Retina (tissue), 1 donor: ENCODE results near the gene LIMS2.

Experiments used
- DNase-seq: peaks from one replicate; pipeline ENCODE4 v3.0.0-alpha.2; 2016

LIMS2 gene

DNA sequence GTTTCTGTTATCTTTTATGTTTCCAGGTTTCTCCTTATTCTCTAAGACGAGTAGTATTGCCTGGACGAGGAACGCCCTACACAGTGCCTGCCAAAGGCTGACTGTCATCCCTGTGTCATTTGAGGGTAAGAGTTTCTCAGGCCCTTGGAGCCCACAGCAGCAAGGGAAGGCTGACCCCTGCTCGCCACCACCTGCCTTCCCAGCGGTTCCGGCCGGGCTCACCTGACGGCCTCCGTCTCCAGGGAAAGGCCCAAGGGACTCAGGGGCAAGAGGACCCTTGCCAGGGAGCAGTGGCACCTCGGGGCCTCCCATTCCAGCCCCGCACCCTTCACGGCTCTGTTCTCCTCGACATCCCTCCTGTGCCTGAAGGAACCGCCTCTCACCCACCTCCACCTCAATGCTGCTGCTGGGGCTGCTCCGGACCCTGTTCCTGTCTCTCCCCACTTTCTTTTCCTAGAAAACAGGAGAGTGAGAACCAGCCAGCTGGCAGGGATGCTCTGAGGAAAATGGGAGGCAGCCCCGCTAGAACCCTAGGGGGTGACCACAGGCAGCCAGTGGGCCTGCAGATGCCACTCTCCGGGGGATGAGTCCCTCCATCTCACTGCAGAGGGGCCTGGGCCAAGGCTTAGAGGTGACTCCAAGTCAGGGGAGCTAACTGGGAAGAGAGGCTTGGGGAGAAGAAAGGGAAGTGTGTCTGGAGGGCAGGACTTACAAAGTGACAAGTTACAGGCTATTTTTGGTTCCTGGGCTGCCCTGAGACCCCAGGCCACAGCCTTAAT lies 1.9 kb downstream of the LIMS2 start:
- DNase-seq = no peak

DNA sequence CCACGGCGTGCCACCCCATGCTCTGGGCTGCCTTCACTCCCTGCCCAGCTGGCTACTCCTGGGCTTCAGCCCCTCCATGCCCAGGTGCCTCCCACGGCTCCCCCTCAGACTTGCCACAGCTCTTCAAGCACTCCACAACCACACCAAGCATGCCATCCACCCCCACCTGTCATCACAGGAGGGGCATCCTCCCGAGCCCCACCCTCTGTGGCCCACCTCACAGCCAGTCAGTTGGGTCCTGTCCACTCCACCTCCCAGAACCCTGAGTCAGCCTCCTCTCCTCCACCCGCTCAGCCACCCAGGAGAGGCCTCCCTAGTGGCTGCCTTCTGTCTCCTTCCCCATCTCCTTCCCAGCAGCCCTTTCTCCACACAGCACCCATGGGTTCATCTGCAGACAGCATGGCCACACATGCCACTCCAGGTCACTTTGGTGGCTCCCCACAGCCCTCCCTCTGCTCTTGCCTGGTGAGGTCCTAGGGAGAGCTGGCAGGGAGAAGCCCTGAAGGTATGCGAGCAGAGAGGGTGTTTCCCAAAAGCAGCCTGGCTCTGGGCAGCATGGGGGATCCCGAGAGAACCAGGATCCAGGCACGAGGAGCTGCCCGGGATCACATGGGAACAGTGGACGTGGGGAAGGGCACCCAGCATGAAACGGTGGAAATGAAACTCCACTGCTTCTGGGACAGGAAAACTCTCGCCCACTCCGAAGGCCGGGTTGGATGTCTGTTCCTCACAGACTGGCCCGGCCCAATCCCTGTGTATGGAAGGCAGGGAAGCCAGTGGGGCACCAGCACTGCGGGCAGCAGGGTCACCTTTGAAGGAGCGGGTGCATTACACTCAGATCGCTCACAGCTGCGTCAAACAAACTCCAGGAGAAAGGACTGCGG lies 2.7 kb downstream of the LIMS2 start:
- no peak for DNase-seq

DNA sequence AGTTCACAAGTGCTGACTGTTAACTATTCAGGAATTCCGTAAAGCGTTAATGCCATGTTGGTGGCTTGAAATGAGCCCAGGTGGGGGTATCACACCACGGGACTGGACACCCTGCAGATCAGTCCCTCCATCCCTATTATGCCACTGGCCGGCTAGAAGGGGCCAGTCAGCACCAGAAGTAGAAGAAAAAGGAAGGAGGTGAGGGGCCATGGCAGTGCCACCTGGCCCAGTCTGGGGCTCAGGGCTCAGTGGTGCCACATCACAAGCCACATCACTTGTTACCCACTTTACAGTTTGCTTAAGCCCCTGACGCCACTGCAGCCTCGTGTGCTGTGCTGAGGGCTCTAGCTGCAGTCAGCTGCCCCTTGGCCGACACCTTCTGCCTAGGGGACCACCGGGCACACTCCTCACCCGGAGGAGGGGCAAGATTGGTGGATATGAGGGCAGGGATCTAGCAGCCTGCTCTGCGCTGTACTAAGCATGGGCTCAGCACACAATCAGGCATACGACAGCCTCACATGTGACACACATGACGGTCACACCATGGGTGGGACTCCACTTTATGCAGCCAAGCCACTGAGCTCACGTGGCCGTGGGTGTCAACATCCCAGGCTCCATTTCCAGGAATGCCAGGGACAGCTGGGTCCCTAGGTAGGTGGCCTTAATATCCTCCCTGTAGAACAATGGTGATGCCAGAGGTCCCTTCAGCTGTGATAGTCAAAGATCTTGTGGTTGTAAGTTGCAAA lies 3.6 kb downstream of the LIMS2 start:
- DNase-seq = no peak

GRCh38 chr2:127670957-127671290 lies 4.4 kb downstream of the LIMS2 start:
- no peak for DNase-seq

- DNase-seq = no peak
These were observed 5.0 kb downstream of the LIMS2 start for GRCh38 chr2:127670055-127670956.

DNA sequence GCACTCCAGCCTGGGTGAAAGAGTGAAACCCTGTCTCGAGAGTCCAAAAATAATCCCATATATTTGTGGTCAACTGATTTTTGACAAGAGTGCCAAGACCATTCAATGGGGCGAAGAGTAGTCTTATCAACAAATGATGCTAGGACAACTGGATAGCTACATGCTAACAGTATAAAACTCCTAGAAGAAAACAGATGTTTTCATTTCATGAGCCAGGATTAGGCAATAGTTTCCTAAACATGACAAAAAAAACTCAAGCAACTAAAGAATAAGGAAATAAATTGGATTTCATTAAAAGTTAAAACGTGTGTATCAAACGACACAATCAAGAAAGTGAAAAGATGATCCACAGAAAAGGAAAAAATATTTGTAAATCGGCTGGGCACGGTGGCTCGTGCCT lies 6.3 kb downstream of the LIMS2 start:
- DNase-seq = no peak

GRCh38 chr2:127665267-127665893 lies 9.9 kb downstream of the LIMS2 start:
- no peak for DNase-seq

- no peak for DNase-seq
These were observed 10.5 kb downstream of the LIMS2 start for GRCh38 chr2:127664895-127665225.

- DNase-seq = no peak
These were observed 11.1 kb downstream of the LIMS2 start for GRCh38 chr2:127664065-127664894.

DNA sequence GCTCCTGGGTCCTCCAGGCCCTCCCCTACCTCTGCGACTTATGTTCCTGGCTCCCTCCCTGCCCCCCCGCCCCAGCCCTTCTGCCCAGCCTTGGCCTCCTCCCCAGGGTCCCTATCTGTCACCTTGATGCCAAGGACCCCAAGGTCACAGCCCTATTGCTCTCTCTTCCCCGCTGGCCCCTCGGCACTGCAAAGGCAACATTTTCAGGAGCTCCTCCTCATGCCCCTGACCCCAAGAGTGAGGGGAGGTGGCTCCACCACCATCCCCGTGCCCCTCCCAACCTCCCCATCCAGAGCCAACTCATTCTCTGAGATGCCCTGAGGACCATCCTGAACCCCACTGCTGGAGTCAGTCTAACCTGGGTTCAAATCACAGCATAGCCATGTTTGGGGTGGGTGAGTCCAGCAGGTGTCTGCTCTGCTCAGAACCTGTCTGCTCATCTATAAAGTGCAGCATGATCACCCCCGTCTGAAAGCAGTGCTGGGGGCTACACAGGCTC lies 11.7 kb downstream of the LIMS2 start:
- no peak for DNase-seq

- no peak for DNase-seq
These were observed 12.3 kb downstream of the LIMS2 start for GRCh38 chr2:127662937-127663565.

GRCh38 chr2:127661949-127662510 lies 13.3 kb downstream of the LIMS2 start:
- no peak for DNase-seq

GRCh38 chr2:127661072-127661649 lies 14.2 kb downstream of the LIMS2 start:
- no peak for DNase-seq

GRCh38 chr2:127660291-127660578 lies 15.1 kb downstream of the LIMS2 start:
- no peak for DNase-seq

GRCh38 chr2:127659408-127660290 lies 15.7 kb downstream of the LIMS2 start:
- no peak for DNase-seq

DNA sequence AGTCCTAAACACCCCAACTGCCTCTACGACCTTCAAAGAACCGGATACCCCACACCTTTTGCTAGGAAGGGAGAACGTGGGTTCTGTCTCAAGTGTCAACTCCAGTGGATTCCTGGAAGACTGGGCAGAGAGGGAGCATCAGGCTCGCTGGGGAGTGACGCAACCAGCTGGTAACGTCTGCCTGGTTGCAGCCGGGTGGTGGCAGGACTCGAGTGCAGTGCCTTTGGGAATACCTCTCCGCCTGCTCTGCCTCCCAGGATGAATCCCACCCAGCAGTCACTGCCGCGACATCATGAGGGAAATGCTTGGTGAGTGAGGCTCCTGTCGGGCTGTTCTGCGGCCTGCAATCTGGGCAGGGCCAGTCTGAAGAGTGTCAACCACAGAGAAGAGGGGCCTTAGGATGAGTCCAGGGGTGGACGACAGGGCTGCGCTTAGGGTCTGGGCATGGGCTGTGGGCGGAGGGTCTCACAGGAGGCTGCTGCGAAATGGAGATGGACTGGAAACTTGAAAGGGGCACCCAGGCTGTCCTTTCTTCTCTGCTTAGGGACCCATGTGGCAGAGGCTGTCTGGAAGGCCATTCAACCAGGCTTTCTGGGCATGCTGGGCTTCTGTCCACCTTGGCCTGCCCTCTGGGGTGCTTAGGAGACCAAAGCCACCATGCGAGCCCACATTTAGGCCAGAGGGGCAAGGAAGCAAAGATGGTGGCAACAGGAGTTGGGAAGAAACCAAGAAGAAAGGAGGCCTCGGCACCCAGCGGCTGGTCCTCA lies 16.5 kb downstream of the LIMS2 start:
- DNase-seq = no peak

DNA sequence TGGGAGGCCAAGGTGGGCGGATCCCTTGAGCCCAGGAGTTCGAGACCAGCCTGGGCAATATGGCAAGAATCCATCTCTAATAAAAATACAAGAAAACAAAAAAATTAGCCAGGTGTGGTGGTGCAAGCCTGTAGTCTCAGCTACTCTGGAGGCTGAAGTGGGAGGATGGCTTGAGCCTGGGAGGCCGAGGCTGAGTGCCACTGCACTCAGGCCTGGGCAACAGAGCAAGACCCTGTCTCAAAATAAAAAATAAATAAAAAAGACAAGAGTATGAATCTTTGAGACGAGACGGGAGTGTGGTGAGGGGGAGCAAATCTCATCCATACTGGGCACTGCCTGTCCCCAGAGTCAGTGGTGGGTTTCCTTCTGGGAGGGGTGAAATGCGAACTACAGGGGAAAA lies 17.2 kb downstream of the LIMS2 start:
- no peak for DNase-seq

- no peak for DNase-seq
These were observed 18.1 kb downstream of the LIMS2 start for GRCh38 chr2:127657232-127657595.
